WTC11 (cell line): ENCODE data around the gene CSNK1A1L. TPM values are rescaled to one million over a fixed set of nuclear protein-coding genes. Genes with fewer than 3 reads are reported as not detected.

ENCODE experiments used
- ATAC-seq: fragments of 200-7000 bp; cut with Tn5 transposase; 2 replicates; pipeline ENCODE4 v1.10.0; 2021; ENCODE audit warnings: mild to moderate bottlenecking, moderate library complexity
- CTCF ChIA-PET: fragments of 300-600 bp; sonication (Branson Sonifier 250); formaldehyde crosslinking; loops from one replicate; lab custom pipeline; 2021; ENCODE audit warnings: antibody characterized with exemption; lab: Charles Lee
- POLR2A ChIA-PET: fragments of 350-600 bp; sonication (Branson Sonifier 250); formaldehyde crosslinking; loops from one replicate; lab custom pipeline; 2021; ENCODE audit warnings: antibody characterized with exemption; lab: Charles Lee
- DNase-seq: peaks from one replicate; pipeline ENCODE4 v3.0.0; 2021; ENCODE audit warnings: low spot score
- H3K27ac Mint-ChIP-seq: 2 replicates; pipeline ENCODE4 v1.8.0; 2021; ENCODE audit warnings: mixed read lengths
- H3K27me3 Mint-ChIP-seq: 2 replicates; pipeline ENCODE4 v1.8.0; 2021; ENCODE audit warnings: low read depth, mild to moderate bottlenecking, moderate library complexity, mixed read lengths
- H3K36me3 Mint-ChIP-seq: 2 replicates; pipeline ENCODE4 v1.8.0; 2021; ENCODE audit warnings: mixed read lengths
- H3K4me1 Mint-ChIP-seq: 2 replicates; pipeline ENCODE4 v1.8.0; 2022; ENCODE audit warnings: mixed read lengths
- H3K4me3 Mint-ChIP-seq: 2 replicates; pipeline ENCODE4 v1.8.0; 2021; ENCODE audit warnings: mild to moderate bottlenecking, moderate library complexity, mixed read lengths
- H3K9me3 Mint-ChIP-seq: 2 replicates; pipeline ENCODE4 v1.8.0; 2021; ENCODE audit warnings: mixed read lengths
- AR ChIP-seq: fragments of 250-450 bp; sonication (Bioruptor Pico); IDR thresholded peaks from 2 replicates; pipeline ENCODE4 v1.9.0; 2021; ENCODE audit warnings: mild to moderate bottlenecking
- ELF4 ChIP-seq: sonication (generic); formaldehyde crosslinking; IDR thresholded peaks from 2 replicates; pipeline ENCODE4 v1.8.1; 2022; ENCODE audit warnings: low read depth, mild to moderate bottlenecking, moderate library complexity, missing genetic modification reagents
- ESRRA ChIP-seq: sonication (generic); formaldehyde crosslinking; IDR thresholded peaks from 2 replicates; pipeline ENCODE4 v1.8.1; 2022; ENCODE audit warnings: mild to moderate bottlenecking, missing genetic modification reagents, borderline replicate concordance
- ETV6 ChIP-seq: sonication (generic); formaldehyde crosslinking; IDR thresholded peaks from 2 replicates; pipeline ENCODE4 v1.8.1; 2022; ENCODE audit warnings: mild to moderate bottlenecking, missing genetic modification reagents
- GRHL2 ChIP-seq: fragments of 250-450 bp; sonication (Bioruptor Pico); IDR thresholded peaks from 2 replicates; pipeline ENCODE4 v1.8.0; 2022; ENCODE audit warnings: mild to moderate bottlenecking, moderate library complexity; ENCODE audit not compliant: insufficient replicate concordance, severe bottlenecking
- HMGXB4 ChIP-seq: sonication (generic); formaldehyde crosslinking; IDR thresholded peaks from 2 replicates; pipeline ENCODE4 v1.8.1; 2023; ENCODE audit warnings: mild to moderate bottlenecking, moderate library complexity, missing genetic modification reagents
- KAT7 ChIP-seq: sonication (generic); formaldehyde crosslinking; IDR thresholded peaks from 2 replicates; pipeline ENCODE4 v1.8.1; 2023; ENCODE audit warnings: missing genetic modification reagents, mild to moderate bottlenecking, borderline replicate concordance
- NFYB ChIP-seq: sonication (generic); formaldehyde crosslinking; conservative IDR thresholded peaks from 2 replicates; pipeline ENCODE4 v1.8.0; 2022; ENCODE audit warnings: low read depth, missing genetic modification reagents
- NR2C2 ChIP-seq: sonication (generic); formaldehyde crosslinking; IDR thresholded peaks from 2 replicates; pipeline ENCODE4 v1.8.0; 2022; ENCODE audit warnings: mild to moderate bottlenecking, missing genetic modification reagents
- NR3C1 ChIP-seq: sonication (generic); formaldehyde crosslinking; conservative IDR thresholded peaks from 2 replicates; pipeline ENCODE4 v1.8.1; 2023; ENCODE audit warnings: low read depth, mild to moderate bottlenecking, missing genetic modification reagents
- OVOL2 ChIP-seq: fragments of 250-450 bp; sonication (Bioruptor Pico); IDR thresholded peaks from 2 replicates; pipeline ENCODE4 v1.9.0; 2021; ENCODE audit warnings: mild to moderate bottlenecking, borderline replicate concordance
- SMAD4 ChIP-seq: sonication (generic); formaldehyde crosslinking; IDR thresholded peaks from 2 replicates; pipeline ENCODE4 v1.8.0; 2022; ENCODE audit warnings: mild to moderate bottlenecking, missing genetic modification reagents
- SOX15 ChIP-seq: fragments of 250-450 bp; sonication (Bioruptor Pico); IDR thresholded peaks from 2 replicates; pipeline ENCODE4 v1.9.0; 2021; ENCODE audit warnings: mild to moderate bottlenecking
- SP1 ChIP-seq: sonication (generic); formaldehyde crosslinking; conservative IDR thresholded peaks from 2 replicates; pipeline ENCODE4 v1.8.1; 2022; ENCODE audit warnings: missing genetic modification reagents
- ZNF232 ChIP-seq: sonication (generic); formaldehyde crosslinking; IDR thresholded peaks from 2 replicates; pipeline ENCODE4 v1.8.0; 2022; ENCODE audit warnings: mild to moderate bottlenecking, missing genetic modification reagents
- ZNF317 ChIP-seq: sonication (generic); formaldehyde crosslinking; IDR thresholded peaks from 2 replicates; pipeline ENCODE4 v1.8.1; 2023; ENCODE audit warnings: low read depth, mild to moderate bottlenecking, moderate library complexity, missing genetic modification reagents, borderline replicate concordance
- ZNF416 ChIP-seq: fragments of 250-450 bp; sonication (Bioruptor Pico); IDR thresholded peaks from 2 replicates; pipeline ENCODE4 v1.9.0; 2021; ENCODE audit warnings: mild to moderate bottlenecking, inconsistent platforms
- total RNA-seq: library from RNA; stranded (reverse); gene quantifications from 3 replicates; pipeline ENCODE4 v1.2.3, GENCODE V29; 2021
- TF ChIP-seq, protein P1 (sequence below): sonication (generic); formaldehyde crosslinking; IDR thresholded peaks from 2 replicates; pipeline ENCODE4 v1.8.1; 2022; ENCODE audit warnings: missing genetic modification reagents, borderline replicate concordance
- TF ChIP-seq, protein P2 (sequence below): fragments of 250-450 bp; sonication (Bioruptor Pico); IDR thresholded peaks from 2 replicates; pipeline ENCODE4 v1.9.0; 2021; ENCODE audit warnings: mild to moderate bottlenecking, borderline replicate concordance

Gene CSNK1A1L
- total RNA-seq, 1 experiment from 2014 or later, result not detected

- Mint-ChIP-seq H3K9me3 (peaks cover 7% of the 10 kb centered on the region), H3K4me1 (peaks cover 21% of the 10 kb centered on the region), H3K27me3 (no peaks in the 10 kb centered on the region), H3K36me3 (peaks cover 2% of the 10 kb centered on the region), H3K4me3 (no peak overlapping the region), H3K27ac (no peak overlapping the region)
- no peak for DNase-seq
- TF ChIP-seq, protein P1, sequence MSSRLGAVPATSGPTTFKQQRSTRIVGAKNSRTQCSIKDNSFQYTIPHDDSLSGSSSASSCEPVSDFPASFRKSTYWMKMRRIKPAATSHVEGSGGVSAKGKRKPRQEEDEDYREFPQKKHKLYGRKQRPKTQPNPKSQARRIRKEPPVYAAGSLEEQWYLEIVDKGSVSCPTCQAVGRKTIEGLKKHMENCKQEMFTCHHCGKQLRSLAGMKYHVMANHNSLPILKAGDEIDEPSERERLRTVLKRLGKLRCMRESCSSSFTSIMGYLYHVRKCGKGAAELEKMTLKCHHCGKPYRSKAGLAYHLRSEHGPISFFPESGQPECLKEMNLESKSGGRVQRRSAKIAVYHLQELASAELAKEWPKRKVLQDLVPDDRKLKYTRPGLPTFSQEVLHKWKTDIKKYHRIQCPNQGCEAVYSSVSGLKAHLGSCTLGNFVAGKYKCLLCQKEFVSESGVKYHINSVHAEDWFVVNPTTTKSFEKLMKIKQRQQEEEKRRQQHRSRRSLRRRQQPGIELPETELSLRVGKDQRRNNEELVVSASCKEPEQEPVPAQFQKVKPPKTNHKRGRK, result no peak
- TF ChIP-seq GRHL2 (no peak), NR3C1 (CRISPR knock-in tag) (no peak), ZNF317 (CRISPR knock-in tag) (no peak), NR2C2 (CRISPR knock-in tag) (no peak), KAT7 (CRISPR knock-in tag) (no peak), ZNF232 (CRISPR knock-in tag) (no peak), SOX15 (CRISPR knock-in tag) (no peak), ETV6 (CRISPR knock-in tag) (no peak), SMAD4 (no peak), NFYB (CRISPR knock-in tag) (no peak), HMGXB4 (no peak), OVOL2 (CRISPR knock-in tag) (no peak), AR (no peak), ZNF416 (no peak), ELF4 (CRISPR knock-in tag) (no peak), ESRRA (no peak), SP1 (no peak)
- TF ChIP-seq, protein P2, sequence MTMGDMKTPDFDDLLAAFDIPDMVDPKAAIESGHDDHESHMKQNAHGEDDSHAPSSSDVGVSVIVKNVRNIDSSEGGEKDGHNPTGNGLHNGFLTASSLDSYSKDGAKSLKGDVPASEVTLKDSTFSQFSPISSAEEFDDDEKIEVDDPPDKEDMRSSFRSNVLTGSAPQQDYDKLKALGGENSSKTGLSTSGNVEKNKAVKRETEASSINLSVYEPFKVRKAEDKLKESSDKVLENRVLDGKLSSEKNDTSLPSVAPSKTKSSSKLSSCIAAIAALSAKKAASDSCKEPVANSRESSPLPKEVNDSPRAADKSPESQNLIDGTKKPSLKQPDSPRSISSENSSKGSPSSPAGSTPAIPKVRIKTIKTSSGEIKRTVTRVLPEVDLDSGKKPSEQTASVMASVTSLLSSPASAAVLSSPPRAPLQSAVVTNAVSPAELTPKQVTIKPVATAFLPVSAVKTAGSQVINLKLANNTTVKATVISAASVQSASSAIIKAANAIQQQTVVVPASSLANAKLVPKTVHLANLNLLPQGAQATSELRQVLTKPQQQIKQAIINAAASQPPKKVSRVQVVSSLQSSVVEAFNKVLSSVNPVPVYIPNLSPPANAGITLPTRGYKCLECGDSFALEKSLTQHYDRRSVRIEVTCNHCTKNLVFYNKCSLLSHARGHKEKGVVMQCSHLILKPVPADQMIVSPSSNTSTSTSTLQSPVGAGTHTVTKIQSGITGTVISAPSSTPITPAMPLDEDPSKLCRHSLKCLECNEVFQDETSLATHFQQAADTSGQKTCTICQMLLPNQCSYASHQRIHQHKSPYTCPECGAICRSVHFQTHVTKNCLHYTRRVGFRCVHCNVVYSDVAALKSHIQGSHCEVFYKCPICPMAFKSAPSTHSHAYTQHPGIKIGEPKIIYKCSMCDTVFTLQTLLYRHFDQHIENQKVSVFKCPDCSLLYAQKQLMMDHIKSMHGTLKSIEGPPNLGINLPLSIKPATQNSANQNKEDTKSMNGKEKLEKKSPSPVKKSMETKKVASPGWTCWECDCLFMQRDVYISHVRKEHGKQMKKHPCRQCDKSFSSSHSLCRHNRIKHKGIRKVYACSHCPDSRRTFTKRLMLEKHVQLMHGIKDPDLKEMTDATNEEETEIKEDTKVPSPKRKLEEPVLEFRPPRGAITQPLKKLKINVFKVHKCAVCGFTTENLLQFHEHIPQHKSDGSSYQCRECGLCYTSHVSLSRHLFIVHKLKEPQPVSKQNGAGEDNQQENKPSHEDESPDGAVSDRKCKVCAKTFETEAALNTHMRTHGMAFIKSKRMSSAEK (CRISPR knock-in tag), result no peak
- ChIA-PET POLR2A (no interaction called here), CTCF (interaction anchor here (1.3 kb wide), 2 partner anchors 28 to 197 kb away, joined by 3 read pairs; no protein-coding TSS in a partner anchor)
- ATAC-seq, result no peak
These were observed 2.4 kb upstream of the CSNK1A1L start for GRCh38 chr13:37107868-37108267.
